Cardiac fibroblast (primary cell): Measurements from ENCODE around the gene RIMOC1.

Experiments
- DNase-seq, 2 donors: peaks; one replicate each; pipeline versions ENCODE4 v3.0.0 to v3.0.0-alpha.2; 2010; ENCODE audit warnings: low read depth in 2 of 2
- H3K4me3 ChIP-seq, 2 donors: replicated peaks in 1 of 2; 1 replicate in 1 of 2; 2 replicates in 1 of 2; pipeline ENCODE4 v1.5.1; 2011; ENCODE audit warnings: low read depth in 2 of 2, low read length in 2 of 2, mild to moderate bottlenecking in 2 of 2, moderate library complexity in 1 of 2
- TF ChIP-seq, protein P1 (sequence below): IDR thresholded peaks from one replicate; pipeline ENCODE4 v1.5.1; 2011; ENCODE audit warnings: low read depth, mild to moderate bottlenecking, low read length, inconsistent platforms

RIMOC1 gene

DNA sequence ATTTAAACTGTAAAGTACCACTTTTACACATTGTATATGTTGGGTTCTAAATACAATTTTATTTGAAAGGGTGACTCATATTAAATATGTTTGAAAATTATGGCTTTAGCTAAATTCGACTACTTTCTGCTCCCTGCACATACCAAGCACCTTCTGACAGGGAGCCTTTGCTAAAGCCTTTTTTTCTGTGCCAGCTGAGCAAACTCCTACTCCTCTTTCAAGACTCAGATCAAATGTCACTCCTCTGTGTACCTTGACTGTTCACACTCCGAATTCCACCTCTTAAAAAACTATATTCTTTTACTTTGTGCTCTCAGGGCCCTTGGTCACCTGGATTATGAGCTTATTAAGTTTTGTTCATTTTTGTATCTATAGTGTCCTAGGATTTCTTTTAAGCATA lies 27.5 kb upstream of the RIMOC1 start:
- H3K4me3 ChIP-seq: no peak overlapping the region
- TF ChIP-seq, protein P1, sequence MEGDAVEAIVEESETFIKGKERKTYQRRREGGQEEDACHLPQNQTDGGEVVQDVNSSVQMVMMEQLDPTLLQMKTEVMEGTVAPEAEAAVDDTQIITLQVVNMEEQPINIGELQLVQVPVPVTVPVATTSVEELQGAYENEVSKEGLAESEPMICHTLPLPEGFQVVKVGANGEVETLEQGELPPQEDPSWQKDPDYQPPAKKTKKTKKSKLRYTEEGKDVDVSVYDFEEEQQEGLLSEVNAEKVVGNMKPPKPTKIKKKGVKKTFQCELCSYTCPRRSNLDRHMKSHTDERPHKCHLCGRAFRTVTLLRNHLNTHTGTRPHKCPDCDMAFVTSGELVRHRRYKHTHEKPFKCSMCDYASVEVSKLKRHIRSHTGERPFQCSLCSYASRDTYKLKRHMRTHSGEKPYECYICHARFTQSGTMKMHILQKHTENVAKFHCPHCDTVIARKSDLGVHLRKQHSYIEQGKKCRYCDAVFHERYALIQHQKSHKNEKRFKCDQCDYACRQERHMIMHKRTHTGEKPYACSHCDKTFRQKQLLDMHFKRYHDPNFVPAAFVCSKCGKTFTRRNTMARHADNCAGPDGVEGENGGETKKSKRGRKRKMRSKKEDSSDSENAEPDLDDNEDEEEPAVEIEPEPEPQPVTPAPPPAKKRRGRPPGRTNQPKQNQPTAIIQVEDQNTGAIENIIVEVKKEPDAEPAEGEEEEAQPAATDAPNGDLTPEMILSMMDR: no peak
- DNase-seq: no peak

DNA sequence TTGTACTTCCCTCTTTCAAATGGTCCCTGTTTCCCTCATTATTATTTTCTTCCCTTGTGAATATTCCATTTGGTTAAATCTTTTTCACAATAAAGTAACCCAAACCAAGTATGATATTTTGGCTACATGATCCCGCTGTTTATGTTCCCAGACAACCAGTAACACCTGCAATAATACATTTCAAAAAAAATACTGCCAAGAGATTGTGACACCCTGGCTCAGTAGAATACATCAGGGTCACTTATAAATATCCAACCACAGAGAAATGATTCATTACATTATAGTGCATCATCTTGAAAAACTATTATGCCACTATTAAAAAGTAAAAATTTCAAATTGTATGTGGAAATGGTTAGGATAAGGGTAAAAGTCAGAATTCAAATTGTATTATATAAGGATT lies 26.7 kb upstream of the RIMOC1 start:
- peak in 1 of 2 donors; percentile 2 for DNase-seq
- no peak overlapping the region for H3K4me3 ChIP-seq
- TF ChIP-seq, protein P1: no peak

DNA sequence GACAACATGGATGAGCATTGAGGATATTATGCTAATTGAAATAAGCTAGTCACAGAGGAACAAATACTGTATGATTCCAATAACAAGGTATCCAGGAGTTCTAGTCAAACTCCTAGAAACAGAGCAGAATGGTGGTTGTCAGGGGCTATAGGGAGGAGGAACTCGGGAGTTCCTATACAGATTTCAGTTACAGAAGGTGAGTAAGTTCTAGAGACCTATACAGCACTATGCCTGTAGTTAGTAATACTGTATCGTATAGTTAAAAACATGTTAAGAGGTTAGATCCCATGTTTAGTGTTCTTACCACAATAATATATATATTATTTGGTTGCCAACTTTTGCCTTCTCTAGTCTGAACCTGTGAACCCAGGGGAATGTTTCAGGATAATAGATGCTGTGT lies 26.0 kb upstream of the RIMOC1 start:
- TF ChIP-seq, protein P1: no peak
- H3K4me3 ChIP-seq: no peak overlapping the region
- DNase-seq: no peak

DNA sequence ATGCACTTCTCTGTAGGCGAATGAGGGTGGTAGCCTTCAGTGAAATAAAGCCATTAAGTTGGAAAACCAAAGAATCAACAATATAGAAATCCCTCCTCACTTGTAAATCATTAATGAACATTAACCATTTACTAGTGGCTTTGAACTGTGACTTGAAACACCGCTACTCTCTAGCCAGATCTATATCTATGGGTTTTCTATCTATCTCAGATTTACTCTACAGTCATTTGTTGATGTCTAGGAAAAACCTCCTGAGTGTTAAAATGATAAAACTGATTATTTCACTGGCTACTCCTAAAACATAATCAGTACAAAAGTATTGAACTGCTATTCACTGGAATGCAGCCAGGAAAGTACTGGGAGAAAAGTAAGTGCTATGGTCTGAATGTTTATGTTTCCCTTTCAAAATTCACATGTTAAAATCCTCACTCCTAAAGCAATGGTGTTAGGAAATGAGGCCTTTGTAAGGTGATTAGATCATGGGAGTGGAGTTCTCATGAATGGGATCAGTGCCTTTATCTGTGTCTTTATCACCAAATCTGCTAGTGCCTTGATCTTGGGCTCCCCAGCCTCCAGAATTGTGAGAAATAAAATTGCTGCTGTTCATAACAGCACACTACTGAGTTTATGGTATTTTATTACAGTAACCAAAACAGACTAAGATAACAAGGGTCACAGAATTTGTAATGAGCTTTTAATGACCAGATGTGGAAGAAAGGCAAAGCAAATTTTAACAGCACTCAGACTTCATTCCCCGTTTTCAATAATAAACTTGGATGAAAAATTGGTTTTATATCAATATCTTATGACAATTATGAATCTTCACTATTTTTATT lies 25.3 kb upstream of the RIMOC1 start:
- TF ChIP-seq, protein P1: no peak
- H3K4me3 ChIP-seq: no peak overlapping the region

DNA sequence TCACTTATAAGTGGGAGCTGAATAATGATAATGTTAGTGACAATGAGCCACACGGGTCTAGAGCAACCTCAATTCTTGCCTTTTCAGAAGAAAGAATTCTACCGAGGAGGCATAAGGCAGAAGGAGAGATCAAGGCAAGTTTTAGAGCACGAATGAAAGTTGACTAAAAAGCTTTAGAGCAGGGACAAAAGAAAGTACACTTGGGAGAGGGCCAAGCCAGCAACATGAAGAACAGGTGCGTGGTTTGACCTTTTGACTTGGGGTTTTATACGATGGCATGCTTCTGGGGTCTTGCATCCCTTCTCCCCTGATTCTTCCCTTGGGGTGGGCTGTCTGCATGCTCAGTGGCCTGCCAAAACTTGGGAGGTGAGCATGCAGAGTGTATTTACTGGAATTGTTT lies 21.4 kb upstream of the RIMOC1 start:
- no peak for DNase-seq
- TF ChIP-seq, protein P1: no peak
- H3K4me3 ChIP-seq: no peak overlapping the region

More for the DNA sequence above, 25.3 kb upstream of the RIMOC1 start:
- DNase-seq: no peak

DNA sequence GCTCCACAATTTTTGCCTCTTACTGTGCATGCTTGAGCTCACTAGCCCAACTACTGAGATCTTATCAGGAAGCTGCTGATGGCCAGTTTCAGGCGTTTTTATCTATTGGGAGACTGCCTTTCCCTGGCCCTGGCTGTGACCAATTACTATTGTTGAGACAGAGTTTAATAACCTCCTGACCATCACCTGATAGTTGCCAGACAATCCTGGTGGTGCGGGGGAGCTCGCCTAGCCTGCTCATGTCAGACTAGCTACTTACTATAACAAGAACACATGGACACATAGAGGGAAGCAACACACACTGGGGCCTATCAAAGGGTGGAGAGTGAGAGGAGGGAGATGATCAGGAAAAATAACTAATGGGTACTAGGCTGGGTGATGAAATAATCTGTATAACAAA lies 20.9 kb upstream of the RIMOC1 start:
- TF ChIP-seq, protein P1: no peak
- no peak overlapping the region for H3K4me3 ChIP-seq
- no peak for DNase-seq

DNA sequence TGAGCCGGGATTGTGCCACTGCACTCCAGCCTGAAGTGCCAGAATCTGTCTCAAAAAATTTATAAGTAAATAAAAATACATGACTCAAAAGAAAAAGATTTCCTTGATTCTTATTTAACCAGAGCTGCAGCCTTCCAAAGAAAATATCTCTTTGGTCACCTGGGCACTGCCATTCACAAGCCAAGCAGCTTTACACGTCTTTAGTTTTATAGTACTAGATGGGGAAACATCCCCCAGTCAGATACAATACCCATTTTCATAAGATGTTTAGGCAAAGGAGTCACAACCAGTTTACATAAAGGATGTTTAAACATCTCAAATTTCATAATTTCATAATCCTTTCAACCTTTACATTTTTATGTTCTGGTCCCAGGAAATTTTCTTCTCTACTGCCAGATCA lies 20.2 kb upstream of the RIMOC1 start:
- H3K4me3 ChIP-seq: no peak overlapping the region
- DNase-seq: peak in 1 of 2 donors; percentile 5
- TF ChIP-seq, protein P1: no peak
